Thyroid gland (tissue), 4 donors: Measurements from ENCODE around the gene NR4A3.

ENCODE experiments used
- POLR2A ChIP-seq, 2 donors: fragments of 450-650 bp; IDR thresholded peaks; one replicate each; pipeline ENCODE4 v1.6.1; 2017; ENCODE audit warnings: antibody characterized with exemption in 2 of 2, mild to moderate bottlenecking in 2 of 2, moderate library complexity in 1 of 2
- TF ChIP-seq, protein P1 (sequence below), 6 experiments: fragments of 200-600 bp in 3 of 6; fragments of 450-650 bp in 3 of 6; sonication (generic) in 3 of 6; IDR thresholded peaks; one replicate each; pipeline ENCODE4 v1.5.1; 2016 to 2019; ENCODE audit warnings: antibody characterized with exemption in 6 of 6, mild to moderate bottlenecking in 2 of 6, inconsistent platforms in 1 of 6, moderate library complexity in 1 of 6

DNA sequence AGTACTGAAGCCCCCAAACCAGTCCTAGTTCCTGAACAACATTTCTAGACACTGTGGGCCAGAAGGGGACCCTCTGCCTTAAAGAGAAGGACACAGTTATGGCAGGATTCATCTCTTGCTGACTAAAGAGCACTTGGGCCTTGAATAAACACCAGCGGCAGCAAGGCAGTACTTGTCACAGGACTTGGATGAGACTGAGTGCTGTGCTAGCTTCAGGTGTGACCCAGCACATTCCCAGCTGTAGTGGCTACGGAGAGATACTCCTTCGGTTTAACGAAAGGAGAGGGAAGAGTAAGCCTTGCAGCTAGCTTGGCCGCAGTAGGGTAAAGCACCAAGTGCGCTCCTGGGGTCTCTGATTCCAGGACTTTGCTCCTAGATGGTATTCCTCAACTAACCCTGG, 73.8 kb downstream of the NR4A3 start:
- TF ChIP-seq POLR2A (IDR thresholded peaks at IDR 0.05), result no peak
- TF ChIP-seq, protein P1, sequence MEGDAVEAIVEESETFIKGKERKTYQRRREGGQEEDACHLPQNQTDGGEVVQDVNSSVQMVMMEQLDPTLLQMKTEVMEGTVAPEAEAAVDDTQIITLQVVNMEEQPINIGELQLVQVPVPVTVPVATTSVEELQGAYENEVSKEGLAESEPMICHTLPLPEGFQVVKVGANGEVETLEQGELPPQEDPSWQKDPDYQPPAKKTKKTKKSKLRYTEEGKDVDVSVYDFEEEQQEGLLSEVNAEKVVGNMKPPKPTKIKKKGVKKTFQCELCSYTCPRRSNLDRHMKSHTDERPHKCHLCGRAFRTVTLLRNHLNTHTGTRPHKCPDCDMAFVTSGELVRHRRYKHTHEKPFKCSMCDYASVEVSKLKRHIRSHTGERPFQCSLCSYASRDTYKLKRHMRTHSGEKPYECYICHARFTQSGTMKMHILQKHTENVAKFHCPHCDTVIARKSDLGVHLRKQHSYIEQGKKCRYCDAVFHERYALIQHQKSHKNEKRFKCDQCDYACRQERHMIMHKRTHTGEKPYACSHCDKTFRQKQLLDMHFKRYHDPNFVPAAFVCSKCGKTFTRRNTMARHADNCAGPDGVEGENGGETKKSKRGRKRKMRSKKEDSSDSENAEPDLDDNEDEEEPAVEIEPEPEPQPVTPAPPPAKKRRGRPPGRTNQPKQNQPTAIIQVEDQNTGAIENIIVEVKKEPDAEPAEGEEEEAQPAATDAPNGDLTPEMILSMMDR (IDR thresholded peaks at IDR 0.05), result no peak
